A549 (cell line): Measurements from ENCODE around the gene CMTM7. TPM values are rescaled to one million over a fixed set of nuclear protein-coding genes. Genes with fewer than 3 reads are reported as not detected.

ENCODE experiments used
- ATAC-seq, 2 experiments: fragments of 200-7000 bp in 1 of 2; fragments of >200 bp in 1 of 2; cut with Nextera tagmentation in 1 of 2; cut with Tn5 transposase in 1 of 2; 3 replicates each; pipeline versions ENCODE4 v1.8.0 to v1.9.1; 2018 to 2020; ENCODE audit warnings: mild to moderate bottlenecking in 1 of 2, moderate library complexity in 1 of 2
- CTCF ChIA-PET: fragments of 300-600 bp; sonication (Branson Sonifier 250); formaldehyde crosslinking; extraction: SDS; loops from one replicate; lab custom pipeline; 2021; ENCODE audit warnings: antibody characterized with exemption, inconsistent platforms; lab: Yijun Ruan, JAX
- POLR2A ChIA-PET: fragments of 350-600 bp; formaldehyde crosslinking; extraction: SDS; loops from one replicate; lab custom pipeline; 2021; ENCODE audit warnings: antibody characterized with exemption, inconsistent platforms; lab: Yijun Ruan, JAX
- DNase-seq, 2 experiments: peaks; one replicate each; pipeline versions ENCODE4 v3.0.0 to v3.0.0-alpha.2; 2011 to 2016; ENCODE audit warnings: low read depth in 1 of 2, low spot score in 1 of 2
- FAIRE-seq: peaks from 2 replicates; lab custom pipeline; 2011; peaks lifted over from hg19 to GRCh38; lab: Jason Lieb, UNC
- H3K27ac ChIP-seq, 2 experiments: fragments of >200 bp; sonication (Bioruptor Twin); formaldehyde crosslinking; 3 replicates each; pipeline ENCODE4 v1.5.1; 2016 to 2017
- H3K4me1 ChIP-seq: fragments of >200 bp; sonication (Bioruptor Twin); formaldehyde crosslinking; 3 replicates; pipeline ENCODE4 v1.6.1; 2016
- H3K4me2 ChIP-seq: fragments of >200 bp; sonication (Bioruptor Twin); formaldehyde crosslinking; 3 replicates; pipeline ENCODE4 v1.6.1; 2016
- H3K4me3 ChIP-seq: fragments of >200 bp; sonication (Bioruptor Twin); formaldehyde crosslinking; 3 replicates; pipeline ENCODE4 v1.5.1; 2016
- H3K9me3 ChIP-seq: fragments of >200 bp; sonication (Bioruptor Twin); formaldehyde crosslinking; 3 replicates; pipeline ENCODE4 v1.6.1; 2016
- BCL3 ChIP-seq: fragments of >200 bp; sonication (Bioruptor Twin); formaldehyde crosslinking; IDR thresholded peaks from 3 replicates; pipeline ENCODE4 v1.6.1; 2016
- CBX8 ChIP-seq: fragments of 200-600 bp; sonication (generic); IDR thresholded peaks from 2 replicates; pipeline ENCODE4 v1.6.1; 2016
- CEBPB ChIP-seq, 2 experiments: fragments of >200 bp in 1 of 2; sonication (Bioruptor Twin) in 1 of 2; formaldehyde crosslinking in 1 of 2; IDR thresholded peaks; 2 replicates each; pipeline ENCODE4 v1.6.1; 2012 to 2016
- CHD2 ChIP-seq: fragments of 150-350 bp; IDR thresholded peaks from 2 replicates; pipeline ENCODE4 v1.6.1; 2014; ENCODE audit warnings: low read length; ENCODE audit not compliant: partially characterized antibody
- EHF ChIP-seq: fragments of 250-450 bp; sonication (Bioruptor Pico); IDR thresholded peaks from 2 replicates; pipeline ENCODE4 v1.5.0; 2020; ENCODE audit warnings: mild to moderate bottlenecking
- ELK1 ChIP-seq: fragments of 150-350 bp; IDR thresholded peaks from 2 replicates; pipeline ENCODE4 v1.6.1; 2014; ENCODE audit warnings: low read depth, mild to moderate bottlenecking, low read length
- ESRRA ChIP-seq: fragments of 150-350 bp; IDR thresholded peaks from 2 replicates; pipeline ENCODE4 v1.6.1; 2014; ENCODE audit warnings: mild to moderate bottlenecking, low read length, borderline replicate concordance
- HEYL ChIP-seq: fragments of 250-450 bp; sonication (Bioruptor Pico); IDR thresholded peaks from 2 replicates; pipeline ENCODE4 v1.8.0; 2021; ENCODE audit warnings: mild to moderate bottlenecking, moderate library complexity
- JUNB ChIP-seq: fragments of >200 bp; sonication (Bioruptor Twin); formaldehyde crosslinking; IDR thresholded peaks from 2 replicates; pipeline ENCODE4 v1.6.1; 2016
- MAX ChIP-seq: IDR thresholded peaks from 2 replicates; pipeline ENCODE4 v1.6.1; 2012
- MAZ ChIP-seq: fragments of 150-350 bp; IDR thresholded peaks from 2 replicates; pipeline ENCODE4 v1.6.1; 2014; ENCODE audit warnings: antibody characterized with exemption, low read depth, low read length, borderline replicate concordance
- NPAS2 ChIP-seq: fragments of 250-450 bp; sonication (Bioruptor Pico); IDR thresholded peaks from 2 replicates; pipeline ENCODE4 v1.8.0; 2022; ENCODE audit warnings: mild to moderate bottlenecking, moderate library complexity, borderline replicate concordance
- NR3C1 ChIP-seq: fragments of >200 bp; sonication (Bioruptor Twin); formaldehyde crosslinking; IDR thresholded peaks from 3 replicates; pipeline ENCODE4 v1.6.1; 2017
- PHF8 ChIP-seq: fragments of 200-600 bp; sonication (generic); IDR thresholded peaks from 2 replicates; pipeline ENCODE4 v1.6.1; 2016; ENCODE audit warnings: low read depth, mild to moderate bottlenecking, antibody characterized with exemption, moderate library complexity, borderline replicate concordance
- RAD21 ChIP-seq, 2 experiments: fragments of >200 bp in 1 of 2; sonication (Bioruptor Twin) in 1 of 2; formaldehyde crosslinking in 1 of 2; IDR thresholded peaks in 1 of 2; conservative IDR thresholded peaks in 1 of 2; 2 replicates in 1 of 2; 3 replicates in 1 of 2; pipeline ENCODE4 v1.6.1; 2012 to 2018; ENCODE audit warnings: inconsistent platforms in 1 of 2
- REST ChIP-seq: fragments of 200-600 bp; sonication (generic); IDR thresholded peaks from 2 replicates; pipeline ENCODE4 v1.6.1; 2016; ENCODE audit warnings: antibody characterized with exemption, mild to moderate bottlenecking, moderate library complexity
- RFX5 ChIP-seq: fragments of 450-650 bp; IDR thresholded peaks from 2 replicates; pipeline ENCODE4 v1.7.1; 2014; ENCODE audit warnings: antibody characterized with exemption, mild to moderate bottlenecking, moderate library complexity
- RNF2 ChIP-seq: fragments of 200-600 bp; sonication (generic); IDR thresholded peaks from 2 replicates; pipeline ENCODE4 v1.6.1; 2016; ENCODE audit warnings: low read depth, mild to moderate bottlenecking, antibody characterized with exemption, moderate library complexity, borderline replicate concordance
- SREBF2 ChIP-seq: fragments of 450-650 bp; IDR thresholded peaks from 2 replicates; pipeline ENCODE4 v1.6.1; 2014; ENCODE audit warnings: mild to moderate bottlenecking, moderate library complexity
- TFCP2L1 ChIP-seq: fragments of 250-450 bp; sonication (Bioruptor Pico); IDR thresholded peaks from 2 replicates; pipeline ENCODE4 v1.5.0; 2021; ENCODE audit warnings: mild to moderate bottlenecking
- WGBS: methylation state at CpG from one replicate; pipeline ENCODE4 v1.1.6; 2017; ENCODE audit errors: missing lambda C conversion rate; 5-methylcytosine and 5-hydroxymethylcytosine counted together
- polyA plus RNA-seq, 4 experiments: library from polyadenylated mRNA; depleted of rRNA in 3 of 4; stranded (reverse); fragments of >200 nt; fragmentation: RNase III in 1 of 4; extraction: RNeasy Plus Mini Kit Qiagen cat#74134 plus additional on column Dnase treatment in 1 of 4; gene quantifications; 2 replicates in 3 of 4; 3 replicates in 1 of 4; pipeline ENCODE4 v1.2.3, GENCODE V29; 2011 to 2017
- TF ChIP-seq, protein P1 (sequence below): IDR thresholded peaks from 2 replicates; pipeline ENCODE4 v1.6.1; 2012; ENCODE audit warnings: low read depth, borderline replicate concordance
- TF ChIP-seq, protein P2 (sequence below): IDR thresholded peaks from 2 replicates; pipeline ENCODE4 v1.6.1; 2012

The CMTM7 gene
- polyA plus RNA-seq, 2 of the 4 experiments (the other 2 are of a cell fraction) = 14.2 to 18.7 TPM

GRCh38 chr3:32482693-32483092 lies 91.0 kb downstream of the CMTM7 start (continued):
- TF ChIP-seq BCL3 = no peak
- TF ChIP-seq, protein P1, sequence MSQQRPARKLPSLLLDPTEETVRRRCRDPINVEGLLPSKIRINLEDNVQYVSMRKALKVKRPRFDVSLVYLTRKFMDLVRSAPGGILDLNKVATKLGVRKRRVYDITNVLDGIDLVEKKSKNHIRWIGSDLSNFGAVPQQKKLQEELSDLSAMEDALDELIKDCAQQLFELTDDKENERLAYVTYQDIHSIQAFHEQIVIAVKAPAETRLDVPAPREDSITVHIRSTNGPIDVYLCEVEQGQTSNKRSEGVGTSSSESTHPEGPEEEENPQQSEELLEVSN = no peak
- TF ChIP-seq CEBPB (IDR thresholded peaks at IDR 0.05) = no peak
- TF ChIP-seq PHF8 = no peak
- TF ChIP-seq MAX = no peak
- no peak for TF ChIP-seq NR3C1
- no peak for TF ChIP-seq RNF2
- no peak for TF ChIP-seq TFCP2L1 (CRISPR knock-in tag)

- no peak overlapping the region for H3K27ac ChIP-seq
- no peaks in the 10 kb centered on the region for H3K9me3 ChIP-seq
- no peaks in the 10 kb centered on the region for H3K4me1 ChIP-seq
- ATAC-seq = no peak
- H3K4me3 ChIP-seq = no peak overlapping the region
- POLR2A ChIA-PET = no interaction called here
- FAIRE-seq = no peak
- CTCF ChIA-PET = interaction anchor here (0.6 to 1.3 kb wide), 3 partner anchors 16 to 93 kb away, joined by 3 to 6 read pairs (median 3); no protein-coding TSS in a partner anchor
- TF ChIP-seq RAD21 (conservative IDR thresholded peaks at IDR 0.05 in 1 of 2, IDR thresholded peaks at IDR 0.05 in 1 of 2) = no peak
- WGBS = 40% methylated on average over 1 of the region's 1 CpG
- no peak overlapping the region for H3K4me2 ChIP-seq
- no peak for DNase-seq
Observed at GRCh38 chr3:32483772-32484171, 92.1 kb downstream of the CMTM7 start.

DNA sequence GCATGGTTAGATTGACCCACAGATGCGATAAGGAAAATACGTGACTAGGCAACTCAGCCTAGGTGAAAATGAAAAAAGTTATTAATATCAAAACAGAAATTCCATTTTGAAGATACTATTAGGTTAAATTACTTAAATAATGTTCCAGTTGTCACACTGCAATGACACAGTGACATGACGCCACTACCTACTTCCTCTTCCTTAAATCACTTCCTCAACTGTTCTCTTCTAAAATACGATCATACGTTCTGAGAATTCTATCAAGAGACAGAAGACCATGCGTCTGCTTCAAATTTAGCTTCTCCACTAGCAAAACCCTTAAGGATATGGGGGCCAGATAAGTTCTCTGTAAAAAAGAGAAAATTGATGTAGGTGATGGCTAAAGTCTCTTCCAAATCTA lies 92.8 kb downstream of the CMTM7 start:
- Histone ChIP-seq H3K4me3 (no peak overlapping the region), H3K4me1 (no peaks in the 10 kb centered on the region), H3K9me3 (no peaks in the 10 kb centered on the region), H3K4me2 (no peak overlapping the region), H3K27ac (no peak overlapping the region)
- WGBS = 94% methylated on average over 6 of the region's 6 CpGs
- ChIA-PET CTCF (interaction anchor here (1.7 kb wide), 1 partner anchor 16 kb away, joined by 4 read pairs; no protein-coding TSS in a partner anchor), POLR2A (no interaction called here)
- FAIRE-seq = no peak
- DNase-seq = no peak
- no peak for ATAC-seq
- TF ChIP-seq REST (no peak), MAZ (no peak)
- TF ChIP-seq, all 56 proteins: peak for 0

- H3K9me3 ChIP-seq = no peaks in the 10 kb centered on the region
- no peak overlapping the region for H3K4me3 ChIP-seq
- ChIA-PET POLR2A (no interaction called here), CTCF (interaction anchor here (0.7 kb wide), 1 partner anchor 20 kb away, joined by 3 read pairs; no protein-coding TSS in a partner anchor)
- H3K4me1 ChIP-seq = peaks cover 13% of the 10 kb centered on the region
- no peak for ATAC-seq
- DNase-seq = no peak
- no peak for FAIRE-seq
- no peak overlapping the region for H3K4me2 ChIP-seq
- H3K27ac ChIP-seq = no peak overlapping the region
- WGBS = 92% methylated on average over 3 of the region's 3 CpGs
- TF ChIP-seq NR3C1 (no peak), CEBPB (IDR thresholded peaks at IDR 0.05) (no peak), JUNB (no peak), MAX (no peak), MAZ (no peak), NPAS2 (CRISPR knock-in tag) (no peak), RFX5 (no peak), SREBF2 (no peak), EHF (CRISPR knock-in tag) (no peak), ELK1 (no peak), CHD2 (no peak), HEYL (no peak), CBX8 (no peak), ESRRA (no peak)
- TF ChIP-seq, protein P2, sequence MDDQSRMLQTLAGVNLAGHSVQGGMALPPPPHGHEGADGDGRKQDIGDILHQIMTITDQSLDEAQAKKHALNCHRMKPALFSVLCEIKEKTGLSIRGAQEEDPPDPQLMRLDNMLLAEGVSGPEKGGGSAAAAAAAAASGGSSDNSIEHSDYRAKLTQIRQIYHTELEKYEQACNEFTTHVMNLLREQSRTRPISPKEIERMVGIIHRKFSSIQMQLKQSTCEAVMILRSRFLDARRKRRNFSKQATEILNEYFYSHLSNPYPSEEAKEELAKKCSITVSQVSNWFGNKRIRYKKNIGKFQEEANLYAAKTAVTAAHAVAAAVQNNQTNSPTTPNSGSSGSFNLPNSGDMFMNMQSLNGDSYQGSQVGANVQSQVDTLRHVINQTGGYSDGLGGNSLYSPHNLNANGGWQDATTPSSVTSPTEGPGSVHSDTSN = no peak
Observed at GRCh38 chr3:32487781-32488473, 96.3 kb downstream of the CMTM7 start.
